ENCODE data around the gene UGT2B11. TPM values are rescaled to one million over a fixed set of nuclear protein-coding genes. Genes with fewer than 3 reads are reported as not detected.

UGT2B11 gene
- not detected in 2 replicates for total RNA-seq

DNA sequence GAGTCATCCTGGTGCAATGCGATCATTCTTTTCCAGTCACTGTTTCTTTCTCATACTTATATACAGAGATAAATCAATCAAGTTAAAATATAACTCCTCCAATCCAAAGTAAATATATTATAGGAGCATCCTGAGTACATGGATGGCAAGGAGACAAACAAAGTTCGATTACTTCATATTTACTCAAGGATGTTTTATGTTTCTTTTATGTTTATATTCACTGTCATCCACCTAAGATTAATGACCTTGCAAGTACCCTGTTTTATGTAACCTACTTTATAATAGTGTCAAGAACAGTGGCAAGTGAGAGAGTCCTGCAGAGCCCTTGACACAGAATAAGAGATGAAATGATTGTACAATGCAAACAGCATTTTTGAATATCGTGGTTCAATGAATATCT is at the start of gene UGT2B11:
Gene UGT2B11 (minus strand): TSS at position 33 of the 400 bp plus-strand sequence. CDS start 26 bp downstream, at position 7.

Other genes with a start within 250 kb of the UGT2B11 start
- not detected in 2 replicates for gene UGT2B7, start 118.3 kb downstream of the UGT2B11 start, total RNA-seq
- gene UGT2B28, start 65.7 kb upstream of the UGT2B11 start, total RNA-seq: not detected in 2 replicates